T47D (cell line): ENCODE results near the gene NEK2.

Experiments
- DNase-seq, 2 experiments: peaks; one replicate each; pipeline versions ENCODE4 v3.0.0 to v3.0.0-alpha.2; 2011 to 2012; ENCODE audit warnings: low read depth in 1 of 2, low spot score in 1 of 2
- JUND ChIP-seq: IDR thresholded peaks from 2 replicates; pipeline ENCODE4 v1.6.1; 2012; ENCODE audit warnings: low read depth
- in situ Hi-C: cut with HindIII; loops from 2 replicates; pipeline ENCODE4 v1.10.0; 2016; ENCODE audit warnings: low sequenced_read_pairs, low pct_unique_long_range_greater_than_20kb

Gene NEK2

DNA sequence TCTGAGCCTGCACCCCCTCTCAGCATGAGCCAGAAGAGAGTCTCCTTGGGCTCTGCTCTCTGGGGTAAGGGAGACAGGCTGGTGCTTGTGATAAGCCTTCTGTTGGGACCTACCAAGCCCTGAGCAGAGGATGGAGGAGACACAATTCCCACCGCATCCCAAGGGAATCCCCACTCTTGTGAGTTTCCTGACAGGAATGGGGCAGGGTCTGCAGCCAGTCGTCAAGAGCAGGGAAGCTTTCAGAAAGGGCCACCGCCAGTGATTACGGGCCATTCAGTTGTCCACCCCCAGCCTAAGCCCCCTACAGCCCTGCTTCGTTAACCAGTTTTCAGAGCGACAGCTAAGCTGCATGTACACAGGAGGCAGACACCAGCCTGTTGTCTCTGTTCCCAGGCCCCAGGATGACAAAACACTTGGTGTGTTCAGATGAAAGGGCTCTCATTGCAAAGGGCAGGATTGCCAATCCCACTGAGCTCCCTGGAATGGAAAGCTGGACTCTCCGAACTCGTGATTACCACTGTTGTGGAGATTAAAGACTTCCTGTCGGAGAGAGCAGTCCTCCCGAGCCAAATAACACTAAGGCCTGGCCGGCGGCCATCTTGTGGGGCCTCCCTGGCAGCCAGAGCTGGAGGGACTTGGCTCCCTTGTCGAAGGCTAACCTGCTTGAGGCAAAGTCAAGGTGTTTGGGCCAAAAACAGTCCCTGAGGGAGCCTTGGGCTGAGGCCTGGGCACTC is 59.0 kb downstream of the NEK2 start:
- no peak for TF ChIP-seq JUND
- in situ Hi-C loops, result no loop called here
- DNase-seq, result no peak

DNA sequence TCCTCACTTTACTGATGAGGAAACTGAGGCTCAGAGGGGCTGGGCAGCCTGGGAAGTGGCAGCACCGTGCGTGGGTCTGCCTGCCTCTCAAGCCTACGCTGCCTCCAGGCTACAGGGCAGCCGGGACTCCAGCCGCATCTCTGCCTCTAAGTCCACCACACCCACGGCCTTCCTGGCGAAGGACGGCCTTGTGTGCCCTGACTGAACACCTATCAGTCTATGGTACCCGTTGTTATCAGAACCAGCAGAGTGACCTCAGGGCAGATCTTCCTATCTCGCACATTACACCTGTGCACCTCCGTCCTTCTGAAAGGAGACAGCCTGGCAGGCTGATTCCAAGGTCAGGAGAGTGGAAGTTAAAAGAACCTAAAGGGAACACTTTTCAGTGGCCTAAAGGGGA is 60.8 kb downstream of the NEK2 start:
- in situ Hi-C loops, result no loop called here
- TF ChIP-seq JUND, result no peak
- no peak for DNase-seq

DNA sequence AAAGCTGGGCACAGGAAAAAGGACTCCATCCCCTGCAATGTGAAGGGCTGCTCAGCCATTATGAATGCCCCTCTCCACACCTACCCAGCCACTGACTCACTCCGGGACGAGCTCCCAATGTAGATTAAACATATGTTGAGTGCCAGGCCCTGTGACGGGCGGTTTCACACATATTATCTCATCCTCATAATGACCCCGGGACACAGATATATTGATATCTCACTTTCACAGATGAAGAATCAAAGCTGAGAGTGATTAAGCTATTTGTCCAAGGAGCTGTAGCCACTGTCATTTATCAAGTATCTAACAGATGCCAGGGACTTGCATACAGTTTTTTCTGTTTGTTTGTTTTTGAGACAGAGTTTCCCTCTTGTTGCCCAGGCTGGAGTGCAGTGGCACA is 61.5 kb downstream of the NEK2 start:
- DNase-seq, result no peak
- no peak for TF ChIP-seq JUND
- in situ Hi-C loops, result no loop called here

DNA sequence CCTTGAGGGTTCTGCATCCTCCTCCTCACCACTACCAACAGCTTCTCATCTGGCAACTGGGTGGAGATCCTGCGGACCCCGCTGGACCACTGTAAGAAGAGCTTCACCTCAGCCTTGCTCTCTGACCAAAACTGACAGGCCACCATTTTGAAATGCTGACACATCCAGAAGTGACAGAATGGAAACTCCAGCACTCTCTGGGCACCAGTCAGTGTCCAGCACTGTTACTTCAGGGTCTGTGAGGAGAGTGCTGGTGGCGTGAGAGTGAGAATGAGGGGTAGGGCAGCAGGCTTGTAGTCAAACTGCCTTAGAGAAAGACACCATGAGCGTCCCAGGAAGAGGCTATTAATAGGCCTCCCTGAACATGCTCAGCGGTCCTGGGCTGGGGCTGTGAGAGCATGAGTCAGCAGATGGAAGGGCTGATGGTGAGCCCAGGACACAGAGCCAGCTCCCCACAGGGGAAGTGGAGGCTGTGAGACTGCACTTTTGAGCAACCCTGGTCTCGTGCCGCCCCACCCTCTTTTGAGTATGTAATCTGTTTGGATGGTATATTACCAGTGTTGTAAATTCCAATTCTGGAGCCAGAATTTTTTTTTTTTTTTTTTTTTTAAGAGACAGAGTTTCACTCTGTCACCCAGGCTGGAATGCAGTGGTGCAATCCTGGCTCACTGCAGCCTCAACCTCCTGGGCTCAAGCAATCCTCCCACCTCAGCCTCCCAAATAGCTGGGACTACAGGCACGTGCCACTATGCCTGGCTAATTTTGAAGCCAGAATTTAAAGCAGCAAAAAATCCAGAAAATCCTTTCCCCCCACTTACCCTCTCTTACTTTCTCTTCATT is 62.1 kb downstream of the NEK2 start:
- in situ Hi-C loops, result no loop called here
- TF ChIP-seq JUND, result no peak
- no peak for DNase-seq

DNA sequence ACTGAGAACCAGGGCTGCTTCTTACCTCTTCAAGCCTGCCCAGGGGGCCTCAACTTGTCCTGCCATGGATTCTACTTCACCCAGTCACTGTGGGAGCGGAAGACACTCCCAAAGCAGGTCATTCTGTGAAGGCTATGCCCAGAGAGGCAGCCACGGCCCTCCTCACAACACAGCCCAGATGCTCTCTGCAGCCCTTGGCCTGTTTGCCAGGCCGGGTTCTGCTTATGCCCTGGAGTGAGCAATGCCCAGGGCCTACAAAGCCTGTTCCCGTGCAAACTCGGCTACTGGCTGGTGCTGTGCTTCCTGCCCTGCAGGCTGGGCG is 62.7 kb downstream of the NEK2 start:
- DNase-seq, result no peak
- in situ Hi-C loops, result no loop called here
- no peak for TF ChIP-seq JUND
